Measurements from ENCODE around the gene VENTX. TPM values are rescaled to one million over a fixed set of nuclear protein-coding genes. Genes with fewer than 3 reads are reported as not detected.

The VENTX gene
- total and polyA plus RNA-seq, 10 of the 15 experiments (the other 5 are each of a cell fraction or from before 2014, with no cell fraction given), result 0.05 TPM; not detected in 9

DNA sequence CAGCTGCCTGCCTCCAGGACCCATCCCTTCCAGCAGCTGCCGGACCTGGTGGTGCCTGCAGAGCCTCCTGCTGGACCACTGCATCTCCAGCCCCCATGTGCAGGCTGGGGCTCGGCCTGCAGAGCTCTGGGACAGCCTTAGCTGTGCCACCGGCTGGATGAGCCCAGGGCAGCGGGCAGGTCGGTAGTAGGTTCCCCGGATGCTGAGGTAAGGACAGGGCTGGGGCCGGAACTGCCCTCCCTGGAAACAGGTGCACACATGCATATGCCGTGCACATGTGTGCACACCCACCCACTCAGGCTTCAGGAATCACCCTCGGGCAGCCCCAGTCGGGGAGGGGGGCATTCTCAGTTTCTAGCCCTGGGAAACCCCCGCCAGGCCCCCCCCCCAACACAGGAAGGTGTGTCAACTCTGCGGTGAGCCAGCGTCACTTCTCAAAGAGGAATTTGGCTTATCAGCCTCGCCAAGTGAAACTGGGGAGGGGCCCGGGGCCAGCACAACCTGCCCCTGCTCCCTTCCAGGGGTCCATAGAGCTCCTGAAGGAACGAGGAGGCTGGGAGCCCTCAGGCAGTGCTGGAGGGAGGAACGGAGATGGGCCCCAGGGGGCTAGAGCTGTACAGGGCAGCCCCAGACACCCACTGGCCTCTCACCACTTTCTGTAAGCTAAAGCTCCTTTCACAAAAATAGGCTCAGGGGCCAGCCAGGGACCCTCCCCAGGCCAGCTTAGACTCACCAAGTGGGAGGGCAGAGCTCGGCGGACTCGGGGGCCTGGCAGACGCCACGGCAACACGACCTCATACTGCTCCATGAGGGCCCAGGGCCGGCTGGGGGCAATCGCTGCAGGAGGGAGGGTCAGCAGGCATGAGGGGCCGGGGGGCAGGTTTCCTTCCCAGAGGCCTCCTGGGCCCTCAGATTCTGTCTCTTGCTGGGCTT, 37.4 kb downstream of the VENTX start (continued):
- TF ChIP-seq EP300 (IDR thresholded peaks at IDR 0.05; ENCODE audit: borderline replicate concordance in 1 of 2, control insufficient read depth in 1 of 2, low read depth in 2 of 2, low read length in 2 of 2), result peak; percentile 18 to 29; a peak in 1 of 4 replicates
- TF ChIP-seq BRCA1 (IDR thresholded peaks at IDR 0.05; ENCODE audit: low read depth, low read length), result no peak
- TF ChIP-seq NFYB (IDR thresholded peaks at IDR 0.05; ENCODE audit: insufficient read depth, low read depth, low read length), result no peak
- TF ChIP-seq IKZF2 (IDR thresholded peaks at IDR 0.05), result peak; percentile 88
- peak; percentile 66 for TF ChIP-seq SMARCA5 (IDR thresholded peaks at IDR 0.05)
- TF ChIP-seq, protein P1, sequence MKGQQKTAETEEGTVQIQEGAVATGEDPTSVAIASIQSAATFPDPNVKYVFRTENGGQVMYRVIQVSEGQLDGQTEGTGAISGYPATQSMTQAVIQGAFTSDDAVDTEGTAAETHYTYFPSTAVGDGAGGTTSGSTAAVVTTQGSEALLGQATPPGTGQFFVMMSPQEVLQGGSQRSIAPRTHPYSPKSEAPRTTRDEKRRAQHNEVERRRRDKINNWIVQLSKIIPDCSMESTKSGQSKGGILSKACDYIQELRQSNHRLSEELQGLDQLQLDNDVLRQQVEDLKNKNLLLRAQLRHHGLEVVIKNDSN (IDR thresholded peaks at IDR 0.05; ENCODE audit: borderline replicate concordance, extremely low read length, insufficient read depth, low read depth, low read length), result peak; percentile 14
- TF ChIP-seq PML (IDR thresholded peaks at IDR 0.05; ENCODE audit: low read length), result 0 out of 2 replicates have a peak, but pooled peaks have one; percentile 43
- 0 out of 2 replicates have a peak, but pooled peaks have one; percentile 60 for TF ChIP-seq ZNF217 (IDR thresholded peaks at IDR 0.05)
- no peak for TF ChIP-seq CHD1 (IDR thresholded peaks at IDR 0.05; ENCODE audit: low read depth, low read length)
- no peak for TF ChIP-seq CHD4 (IDR thresholded peaks at IDR 0.05)
- TF ChIP-seq, protein P2, sequence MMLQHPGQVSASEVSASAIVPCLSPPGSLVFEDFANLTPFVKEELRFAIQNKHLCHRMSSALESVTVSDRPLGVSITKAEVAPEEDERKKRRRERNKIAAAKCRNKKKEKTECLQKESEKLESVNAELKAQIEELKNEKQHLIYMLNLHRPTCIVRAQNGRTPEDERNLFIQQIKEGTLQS (IDR thresholded peaks at IDR 0.05; ENCODE audit: borderline replicate concordance, extremely low read depth, low read depth, low read length), result no peak
- peak; percentile 76 for TF ChIP-seq SP1 (IDR thresholded peaks at IDR 0.05; ENCODE audit: low read depth, low read length)
- no peak for TF ChIP-seq CEBPB (IDR thresholded peaks at IDR 0.05; ENCODE audit: borderline replicate concordance in 1 of 2, low read depth in 2 of 2, low read length in 2 of 2)
- no peak for TF ChIP-seq HDAC6 (IDR thresholded peaks at IDR 0.05; ENCODE audit: unreplicated experiment)
- TF ChIP-seq NR2F1 (conservative IDR thresholded peaks at IDR 0.05), result peak; percentile 61; the same call in 1 of the 2 replicates
- TF ChIP-seq, protein P3, sequence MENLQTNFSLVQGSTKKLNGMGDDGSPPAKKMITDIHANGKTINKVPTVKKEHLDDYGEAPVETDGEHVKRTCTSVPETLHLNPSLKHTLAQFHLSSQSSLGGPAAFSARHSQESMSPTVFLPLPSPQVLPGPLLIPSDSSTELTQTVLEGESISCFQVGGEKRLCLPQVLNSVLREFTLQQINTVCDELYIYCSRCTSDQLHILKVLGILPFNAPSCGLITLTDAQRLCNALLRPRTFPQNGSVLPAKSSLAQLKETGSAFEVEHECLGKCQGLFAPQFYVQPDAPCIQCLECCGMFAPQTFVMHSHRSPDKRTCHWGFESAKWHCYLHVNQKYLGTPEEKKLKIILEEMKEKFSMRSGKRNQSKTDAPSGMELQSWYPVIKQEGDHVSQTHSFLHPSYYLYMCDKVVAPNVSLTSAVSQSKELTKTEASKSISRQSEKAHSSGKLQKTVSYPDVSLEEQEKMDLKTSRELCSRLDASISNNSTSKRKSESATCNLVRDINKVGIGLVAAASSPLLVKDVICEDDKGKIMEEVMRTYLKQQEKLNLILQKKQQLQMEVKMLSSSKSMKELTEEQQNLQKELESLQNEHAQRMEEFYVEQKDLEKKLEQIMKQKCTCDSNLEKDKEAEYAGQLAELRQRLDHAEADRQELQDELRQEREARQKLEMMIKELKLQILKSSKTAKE (IDR thresholded peaks at IDR 0.05; ENCODE audit: low read depth, poor library complexity, severe bottlenecking), result peak; percentile 71
- TF ChIP-seq EGR1 (IDR thresholded peaks at IDR 0.05; ENCODE audit: borderline replicate concordance in 1 of 2, low read depth in 2 of 2, low read length in 2 of 2), result peak; percentile 31 to 95
- no peak for TF ChIP-seq KLF5 (IDR thresholded peaks at IDR 0.05; ENCODE audit: partially characterized antibody)
- no peak for TF ChIP-seq SREBF1 (IDR thresholded peaks at IDR 0.05; ENCODE audit: low read length)
- TF ChIP-seq KDM1A (IDR thresholded peaks at IDR 0.05; ENCODE audit: borderline replicate concordance), result no peak
- TF ChIP-seq POU2F2 (IDR thresholded peaks at IDR 0.05; ENCODE audit: borderline replicate concordance, low read depth, low read length), result peak; percentile 96; the same call in 2 of the 3 replicates
- no peak for TF ChIP-seq RCOR1 (conservative IDR thresholded peaks at IDR 0.05; ENCODE audit: low read depth, low read length)
